ENCODE data around the gene COL9A3. TPM values are rescaled to one million over a fixed set of nuclear protein-coding genes. Genes with fewer than 3 reads are reported as not detected.

Gene COL9A3
- total and polyA plus RNA-seq, 4 donors: 0.13 to 6.5 (median 1.1) TPM

DNA sequence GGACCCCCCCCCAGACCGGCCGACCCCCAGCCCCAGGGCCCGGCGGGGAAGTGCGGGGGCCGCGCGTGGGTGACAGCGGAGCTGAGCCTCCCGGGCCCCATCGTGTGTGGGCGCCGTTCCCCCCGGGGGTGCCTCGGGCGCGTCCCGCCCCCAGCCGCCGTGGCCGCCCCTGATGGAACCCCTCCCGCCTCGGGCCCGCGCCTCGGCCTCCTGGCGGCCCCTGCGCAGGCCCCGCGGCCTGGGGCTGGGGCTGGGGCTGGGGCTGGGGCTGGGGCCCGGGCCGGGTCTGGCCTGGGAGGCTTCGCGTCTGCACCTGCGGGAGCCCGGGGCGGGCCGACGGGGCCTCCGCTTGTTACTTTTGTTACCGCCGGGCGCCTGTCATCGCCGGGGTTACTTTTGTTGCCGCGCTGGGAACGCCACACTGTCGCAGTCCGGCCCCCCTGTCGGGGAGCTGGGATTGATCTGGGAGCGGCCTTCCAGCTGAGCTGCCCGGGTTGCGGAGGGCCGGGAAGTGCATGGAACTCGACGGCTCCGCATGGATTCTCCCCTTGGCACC is 11.6 kb upstream of the COL9A3 start:
- Histone ChIP-seq H3K9me3 (ENCODE audit: control insufficient read depth, low read length) (no peaks in the 10 kb centered on the region), H3K27me3 (ENCODE audit: control insufficient read depth in 1 of 2, insufficient read depth in 2 of 2, low read length in 1 of 2) (no peaks in the 10 kb centered on the region), H3K27ac (ENCODE audit: low read depth in 1 of 2, low read length in 2 of 2) (no peak overlapping the region), H3K36me3 (ENCODE audit: control insufficient read depth in 1 of 2, insufficient read depth in 2 of 2, low read length in 1 of 2) (peaks cover 0 to 9% of the 10 kb centered on the region in 2 donors), H3K4me3 (ENCODE audit: low read length in 2 of 2) (peak overlapping the region; percentile 91 to 93), H3K4me1 (ENCODE audit: control insufficient read depth in 1 of 2, insufficient read depth in 2 of 2, low read length in 2 of 2) (no peaks in the 10 kb centered on the region)
- intact Hi-C loops (cut with DNase I): loop anchor here (5.0 to 10.0 kb wide), 4 partner anchors 138 to 308 kb away; partner anchors contain the start of gene SLC17A9 (in 1 of the 2)
- 0 to 1% methylated on average over 21 to 58 of the region's 58 CpGs for WGBS, 2 donors
- DNase-seq (no peak), ATAC-seq (ENCODE audit: low FRiP score) (peak; percentile 3)

DNA sequence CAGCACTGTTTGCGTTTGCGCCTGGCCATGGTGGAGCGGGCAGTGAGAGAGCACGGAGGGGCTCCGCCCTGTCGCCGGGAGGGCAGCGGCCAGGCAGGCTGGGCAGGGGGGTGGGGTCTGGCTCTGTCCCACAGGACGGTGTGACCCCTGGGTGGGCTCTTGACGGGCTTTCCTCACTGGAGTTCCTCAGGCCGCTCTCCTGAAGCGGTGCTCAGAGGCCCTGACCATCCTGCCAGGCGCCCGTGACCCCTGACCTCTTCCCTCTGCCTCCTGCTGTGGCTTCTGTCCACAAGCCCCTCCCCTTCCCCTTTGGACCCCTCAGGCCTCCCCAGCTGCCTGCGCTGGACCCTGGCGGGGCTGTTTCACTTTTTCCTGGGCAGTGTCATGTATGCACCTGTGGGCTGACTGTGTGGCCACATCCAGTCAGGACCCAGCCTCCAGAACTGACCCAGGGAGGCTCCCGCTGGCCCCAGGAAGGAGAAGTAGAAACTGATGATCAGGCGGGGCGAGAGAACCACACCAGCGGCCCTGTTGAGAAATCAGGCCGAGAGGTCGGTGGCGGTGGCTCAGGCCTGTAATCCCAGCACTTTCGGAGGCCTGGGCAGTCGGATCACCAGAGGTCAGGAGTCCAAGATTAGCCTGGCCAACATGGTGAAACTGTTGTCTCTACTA is 11.0 kb upstream of the COL9A3 start:
- WGBS, 2 donors: 42 to 46% methylated on average over 24 to 25 of the region's 25 CpGs
- DNase-seq (peak in 1 of 2 donors; percentile 85), ATAC-seq (ENCODE audit: low FRiP score) (no peak)
- Histone ChIP-seq H3K4me1 (ENCODE audit: control insufficient read depth in 1 of 2, insufficient read depth in 2 of 2, low read length in 2 of 2) (no peaks in the 10 kb centered on the region), H3K4me3 (ENCODE audit: low read length in 2 of 2) (peak overlapping the region; percentile 91 to 93), H3K9me3 (ENCODE audit: control insufficient read depth, low read length) (no peaks in the 10 kb centered on the region), H3K27ac (ENCODE audit: low read depth in 1 of 2, low read length in 2 of 2) (no peak overlapping the region), H3K36me3 (ENCODE audit: control insufficient read depth in 1 of 2, insufficient read depth in 2 of 2, low read length in 1 of 2) (peaks cover 0 to 9% of the 10 kb centered on the region in 2 donors), H3K27me3 (ENCODE audit: control insufficient read depth in 1 of 2, insufficient read depth in 2 of 2, low read length in 1 of 2) (no peaks in the 10 kb centered on the region)
- intact Hi-C loops (cut with DNase I): loop anchor here (5.0 to 10.0 kb wide), 4 partner anchors 139 to 309 kb away; partner anchors contain the start of gene SLC17A9 (in 1 of the 2)

DNA sequence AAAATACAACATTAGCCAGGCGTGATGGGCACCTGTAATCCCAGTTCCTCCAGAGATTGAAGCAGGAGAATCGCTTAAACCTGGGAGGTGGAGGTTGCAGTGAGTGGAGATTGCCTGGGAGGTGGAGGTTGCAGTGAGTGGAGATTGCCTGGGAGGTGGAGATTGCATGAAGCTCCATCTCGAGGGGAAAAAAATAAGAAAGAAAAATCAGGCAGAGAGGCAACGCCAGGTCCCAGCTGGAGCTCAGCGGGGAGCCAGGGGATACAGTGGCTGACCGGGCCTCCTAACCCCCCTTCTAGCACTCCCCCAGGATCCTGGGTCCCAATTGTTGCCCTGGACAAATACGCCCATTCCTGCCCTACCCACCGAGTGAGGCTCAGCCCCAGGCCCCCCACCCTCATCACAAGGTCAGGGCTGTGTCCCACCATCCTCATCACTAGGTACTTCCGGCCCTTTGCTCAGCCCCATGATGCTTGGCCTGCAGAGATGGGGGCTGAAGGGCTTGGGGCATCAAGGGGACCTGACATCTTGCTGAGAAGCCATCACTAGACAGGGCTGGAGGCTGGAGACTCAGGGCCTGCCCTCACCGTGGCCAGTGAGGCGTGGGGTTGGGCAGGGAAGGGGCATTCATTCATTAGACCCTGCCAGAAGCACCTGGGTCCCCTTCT is 10.3 kb upstream of the COL9A3 start:
- no peak for ATAC-seq (ENCODE audit: low FRiP score)
- no peaks in the 10 kb centered on the region for H3K27me3 ChIP-seq (ENCODE audit: control insufficient read depth in 1 of 2, insufficient read depth in 2 of 2, low read length in 1 of 2)
- H3K9me3 ChIP-seq (ENCODE audit: control insufficient read depth, low read length): no peaks in the 10 kb centered on the region
- peaks cover 0 to 9% of the 10 kb centered on the region in 2 donors for H3K36me3 ChIP-seq (ENCODE audit: control insufficient read depth in 1 of 2, insufficient read depth in 2 of 2, low read length in 1 of 2)
- H3K4me1 ChIP-seq (ENCODE audit: control insufficient read depth in 1 of 2, insufficient read depth in 2 of 2, low read length in 2 of 2): no peaks in the 10 kb centered on the region
- intact Hi-C loops (cut with DNase I): loop anchor here (5.0 to 10.0 kb wide), 4 partner anchors 139 to 309 kb away; partner anchors contain the start of gene SLC17A9 (in 1 of the 2)
- no peak overlapping the region for H3K27ac ChIP-seq (ENCODE audit: low read depth in 1 of 2, low read length in 2 of 2)
- WGBS, 2 donors: 75 to 88% methylated on average over 11 of the region's 11 CpGs
- no peak for DNase-seq
- H3K4me3 ChIP-seq (ENCODE audit: low read length in 2 of 2): no peak overlapping the region

DNA sequence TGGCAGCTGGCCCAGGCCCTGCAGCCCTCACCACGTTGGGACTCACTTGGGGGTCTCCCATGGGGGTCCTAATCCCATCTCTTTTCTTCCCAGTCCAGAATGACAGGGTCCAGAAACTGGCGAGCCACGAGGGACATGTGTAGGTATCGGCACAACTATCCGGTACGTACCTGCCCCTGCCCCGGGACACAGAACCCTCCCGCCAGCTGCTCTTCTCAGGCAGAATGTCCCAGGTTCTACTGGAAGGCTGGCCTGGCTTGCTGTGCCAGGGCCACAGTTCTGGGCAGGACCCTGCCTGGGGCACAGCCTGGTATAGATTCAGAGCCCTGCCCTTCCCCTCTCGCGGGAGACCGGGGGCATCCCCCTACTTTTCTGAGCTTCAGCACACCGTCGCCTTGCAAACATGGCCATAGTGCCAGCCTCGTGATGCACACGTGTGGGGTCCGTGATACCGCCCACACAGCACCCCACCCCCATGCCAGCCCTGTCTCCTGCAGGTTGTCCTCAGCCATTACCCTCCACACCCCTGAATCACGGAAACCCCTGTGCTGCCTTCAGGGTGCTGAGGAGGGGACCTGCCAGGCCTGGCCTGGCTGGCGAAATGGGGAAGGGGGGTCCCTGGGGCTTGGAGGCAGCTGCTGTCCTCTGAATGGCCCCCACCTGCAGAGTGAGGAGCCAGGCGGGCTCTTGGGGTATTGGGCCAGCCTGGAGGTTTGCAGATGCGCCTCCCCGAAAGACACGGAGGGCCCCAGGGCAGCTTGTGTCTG is 9.2 kb upstream of the COL9A3 start:
- no peaks in the 10 kb centered on the region for H3K4me1 ChIP-seq (ENCODE audit: control insufficient read depth in 1 of 2, insufficient read depth in 2 of 2, low read length in 2 of 2)
- H3K36me3 ChIP-seq (ENCODE audit: control insufficient read depth in 1 of 2, insufficient read depth in 2 of 2, low read length in 1 of 2): peaks cover 0 to 11% of the 10 kb centered on the region in 2 donors
- no peak overlapping the region for H3K27ac ChIP-seq (ENCODE audit: low read depth in 1 of 2, low read length in 2 of 2)
- H3K9me3 ChIP-seq (ENCODE audit: control insufficient read depth, low read length): no peaks in the 10 kb centered on the region
- intact Hi-C loops (cut with DNase I): loop anchor here (1.0 to 10.0 kb wide), 5 partner anchors 140 to 310 kb away; partner anchors contain the start of gene SLC17A9 (in 1 of the 2)
- no peak for DNase-seq
- 87 to 88% methylated on average over 23 of the region's 23 CpGs for WGBS, 2 donors
- no peaks in the 10 kb centered on the region for H3K27me3 ChIP-seq (ENCODE audit: control insufficient read depth in 1 of 2, insufficient read depth in 2 of 2, low read length in 1 of 2)
- H3K4me3 ChIP-seq (ENCODE audit: low read length in 2 of 2): no peak overlapping the region
- ATAC-seq (ENCODE audit: low FRiP score): no peak

DNA sequence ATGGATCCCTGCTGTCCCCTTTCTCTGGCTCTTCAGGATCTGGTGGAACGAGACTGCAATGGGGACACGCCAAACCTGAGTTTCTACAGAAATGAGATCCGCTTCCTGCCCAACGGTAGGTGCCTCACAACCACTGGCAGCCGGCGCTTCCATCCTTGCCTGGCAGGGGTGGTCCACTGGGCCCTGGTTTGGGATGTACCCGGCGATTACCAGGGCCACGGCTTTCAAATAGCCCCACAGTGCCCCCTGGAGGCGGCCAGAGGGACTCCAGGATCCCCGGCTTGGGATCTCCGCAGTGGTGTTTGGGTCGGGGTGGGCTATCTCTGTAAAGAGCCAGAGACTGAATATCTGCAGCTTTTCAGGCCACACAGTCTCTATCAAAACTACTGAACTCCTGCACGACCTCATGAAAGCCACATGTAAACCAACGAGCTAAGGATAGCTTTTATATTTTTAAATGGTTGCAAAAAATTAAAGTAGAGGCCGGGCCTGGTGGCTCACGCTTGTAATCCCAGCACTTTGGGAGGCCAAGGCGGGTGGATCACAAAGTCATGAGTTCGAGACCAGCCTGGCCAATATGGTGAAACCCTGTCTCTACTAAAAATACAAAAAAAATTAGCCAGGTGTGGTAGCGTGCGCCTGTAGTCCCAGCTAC is 8.5 kb upstream of the COL9A3 start:
- H3K36me3 ChIP-seq (ENCODE audit: control insufficient read depth in 1 of 2, insufficient read depth in 2 of 2, low read length in 1 of 2): peaks cover 0 to 11% of the 10 kb centered on the region in 2 donors
- DNase-seq: peak; percentile 79 to 92
- WGBS, 2 donors: 41 to 43% methylated on average over 20 to 21 of the region's 21 CpGs
- no peaks in the 10 kb centered on the region for H3K27me3 ChIP-seq (ENCODE audit: control insufficient read depth in 1 of 2, insufficient read depth in 2 of 2, low read length in 1 of 2)
- intact Hi-C loops (cut with DNase I): loop anchor here (1.0 to 10.0 kb wide), 5 partner anchors 141 to 311 kb away; partner anchors contain the start of gene SLC17A9 (in 1 of the 2)
- H3K9me3 ChIP-seq (ENCODE audit: control insufficient read depth, low read length): no peaks in the 10 kb centered on the region
- ATAC-seq (ENCODE audit: low FRiP score): peak; percentile 73
- H3K4me1 ChIP-seq (ENCODE audit: control insufficient read depth in 1 of 2, insufficient read depth in 2 of 2, low read length in 2 of 2): no peaks in the 10 kb centered on the region
- H3K27ac ChIP-seq (ENCODE audit: low read depth in 1 of 2, low read length in 2 of 2): no peak overlapping the region
- no peak overlapping the region for H3K4me3 ChIP-seq (ENCODE audit: low read length in 2 of 2)

DNA sequence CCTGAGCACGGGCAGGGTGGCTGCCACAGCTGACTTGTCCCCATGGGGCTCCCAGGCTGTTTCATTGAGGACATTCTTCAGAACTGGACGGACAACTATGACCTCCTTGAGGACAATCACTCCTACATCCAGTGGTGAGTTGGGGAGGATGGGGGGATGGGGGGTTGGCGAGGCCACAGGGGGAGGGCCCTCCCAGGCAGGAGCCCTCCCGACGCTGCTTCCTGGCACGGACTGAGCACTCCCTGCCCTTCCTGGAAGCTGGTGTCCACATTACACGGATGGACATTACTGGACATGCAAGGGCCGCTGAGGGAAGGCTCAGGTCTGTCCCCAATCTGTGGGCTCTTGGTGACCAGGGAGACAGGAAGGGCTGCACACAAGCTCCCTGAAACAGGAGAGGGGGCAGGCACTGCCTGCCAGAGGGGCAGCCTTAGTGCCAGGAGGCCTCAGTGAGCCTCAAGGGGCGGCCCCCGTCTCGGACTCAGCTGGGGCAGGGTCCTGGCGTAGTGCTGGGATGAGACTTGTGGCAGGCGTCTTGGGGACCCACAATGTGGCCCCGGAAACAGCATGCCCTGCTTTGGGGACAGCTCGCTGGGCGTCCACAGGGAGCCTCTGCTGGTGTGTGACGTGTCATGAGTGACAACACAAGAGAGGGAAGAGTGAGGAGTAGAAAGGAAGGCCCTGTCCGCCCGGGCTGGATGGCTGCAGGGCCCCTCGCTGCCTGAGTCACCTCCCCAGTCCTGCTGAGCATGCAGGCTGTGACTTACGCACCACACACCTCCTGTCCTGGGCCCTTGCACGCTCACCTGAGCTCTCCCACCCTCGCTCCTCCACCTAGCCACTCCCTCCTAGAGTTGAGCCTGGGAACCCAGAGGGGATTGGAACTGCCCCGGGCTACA is 7.1 kb upstream of the COL9A3 start:
- intact Hi-C loops (cut with DNase I): loop anchor here (5.0 to 10.0 kb wide), 4 partner anchors 142 to 312 kb away; partner anchors contain the start of gene SLC17A9 (in 1 of the 2)
- peaks cover 0 to 11% of the 10 kb centered on the region in 2 donors for H3K36me3 ChIP-seq (ENCODE audit: control insufficient read depth in 1 of 2, insufficient read depth in 2 of 2, low read length in 1 of 2)
- no peaks in the 10 kb centered on the region for H3K9me3 ChIP-seq (ENCODE audit: control insufficient read depth, low read length)
- no peaks in the 10 kb centered on the region for H3K4me1 ChIP-seq (ENCODE audit: control insufficient read depth in 1 of 2, insufficient read depth in 2 of 2, low read length in 2 of 2)
- H3K4me3 ChIP-seq (ENCODE audit: low read length in 2 of 2): no peak overlapping the region
- DNase-seq (no peak), ATAC-seq (ENCODE audit: low FRiP score) (no peak)
- WGBS, 2 donors: 93 to 95% methylated on average over 24 of the region's 24 CpGs
- H3K27me3 ChIP-seq (ENCODE audit: control insufficient read depth in 1 of 2, insufficient read depth in 2 of 2, low read length in 1 of 2): no peaks in the 10 kb centered on the region
- no peak overlapping the region for H3K27ac ChIP-seq (ENCODE audit: low read depth in 1 of 2, low read length in 2 of 2)

DNA sequence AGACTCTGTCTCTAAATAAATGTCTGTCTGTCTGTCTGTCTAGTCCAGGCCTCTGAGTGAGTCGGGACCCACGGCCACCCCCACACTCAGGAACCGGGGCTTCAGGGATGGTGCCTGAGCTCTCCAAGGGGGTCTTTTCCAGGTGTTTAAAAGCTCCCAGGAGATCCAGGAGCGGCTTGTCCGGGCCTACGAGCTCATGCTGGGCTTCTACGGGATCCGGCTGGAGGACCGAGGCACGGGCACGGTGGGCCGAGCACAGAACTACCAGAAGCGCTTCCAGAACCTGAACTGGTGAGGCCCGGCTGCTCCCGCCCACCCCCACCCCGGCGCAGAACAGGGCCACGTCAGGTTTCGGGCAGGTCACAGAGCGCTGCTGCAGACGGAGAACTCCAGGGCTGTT is 5.5 kb upstream of the COL9A3 start:
- no peak overlapping the region for H3K27ac ChIP-seq (ENCODE audit: low read depth in 1 of 2, low read length in 2 of 2)
- no peaks in the 10 kb centered on the region for H3K4me1 ChIP-seq (ENCODE audit: control insufficient read depth in 1 of 2, insufficient read depth in 2 of 2, low read length in 2 of 2)
- WGBS, 2 donors: 91 to 92% methylated on average over 21 of the region's 21 CpGs
- H3K4me3 ChIP-seq (ENCODE audit: low read length in 2 of 2): no peak overlapping the region
- no peaks in the 10 kb centered on the region for H3K9me3 ChIP-seq (ENCODE audit: control insufficient read depth, low read length)
- peaks cover 0 to 11% of the 10 kb centered on the region in 2 donors for H3K36me3 ChIP-seq (ENCODE audit: control insufficient read depth in 1 of 2, insufficient read depth in 2 of 2, low read length in 1 of 2)
- intact Hi-C loops (cut with DNase I): no loop called here
- no peak for DNase-seq
- no peak for ATAC-seq (ENCODE audit: low FRiP score)
- no peaks in the 10 kb centered on the region for H3K27me3 ChIP-seq (ENCODE audit: control insufficient read depth in 1 of 2, insufficient read depth in 2 of 2, low read length in 1 of 2)

Measured in aorta (tissue), 5 donors.